GM04504 (cell line): Measurements from ENCODE around the gene OVOL2.

ENCODE experiments used
- DNase-seq: peaks from one replicate; pipeline ENCODE4 v3.0.0-alpha.2; 2012; ENCODE audit warnings: low read depth

The OVOL2 gene

DNA sequence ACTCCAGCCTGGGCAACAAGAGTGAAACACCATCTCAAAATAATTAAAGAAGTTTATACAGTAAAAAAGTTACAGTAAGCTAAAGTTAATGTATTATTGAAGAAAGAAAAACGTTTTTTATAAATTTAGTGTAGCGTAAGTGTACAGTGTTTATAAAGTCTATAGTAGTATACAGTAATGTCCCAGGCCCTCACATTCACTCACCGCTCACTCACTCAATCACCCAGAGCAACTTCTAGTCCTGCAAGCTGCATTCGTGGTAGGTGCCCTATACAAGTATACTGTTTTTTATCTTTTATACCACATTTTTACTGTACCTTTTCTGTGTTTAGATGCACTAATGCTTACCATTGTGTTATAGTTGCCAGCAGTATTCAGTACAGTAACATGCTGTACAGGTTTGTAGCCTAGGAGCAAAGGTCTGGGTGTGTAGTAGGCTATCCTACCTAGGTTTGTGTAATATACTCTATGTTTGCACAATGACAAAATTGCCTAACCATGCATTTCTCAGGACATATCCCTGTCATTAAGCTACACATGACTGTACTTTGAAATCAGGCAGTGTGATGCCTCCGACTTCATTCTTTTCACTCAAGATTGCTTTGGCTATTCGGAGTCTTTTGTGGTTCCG is 72.2 kb downstream of the OVOL2 start:
- DNase-seq = no peak

- no peak for DNase-seq
Observed at GRCh38 chr20:17976305-17976704, 81.4 kb downstream of the OVOL2 start.
